A549 (cell line): Measurements from ENCODE around the gene GPRC5A.
"Not testable (repeated sequence)": the region's sequence is repeated elsewhere in the genome, so short reads cannot be mapped to it uniquely, and the experiment has no call there.

ENCODE experiments used
- CHD2 ChIP-seq: fragments of 150-350 bp; IDR thresholded peaks from 2 replicates; pipeline ENCODE4 v1.6.1; 2014; ENCODE audit warnings: low read length; ENCODE audit not compliant: partially characterized antibody
- CTCF ChIP-seq: fragments of >200 bp; sonication (Bioruptor Twin); formaldehyde crosslinking; IDR thresholded peaks from 3 replicates; pipeline ENCODE4 v1.5.1; 2016
- EP300 ChIP-seq, 2 experiments: fragments of >200 bp; sonication (Bioruptor Twin); formaldehyde crosslinking; IDR thresholded peaks; 2 replicates in 1 of 2; 3 replicates in 1 of 2; pipeline ENCODE4 v1.6.1; 2016 to 2017
- HOXA7 ChIP-seq: fragments of 250-450 bp; sonication (Bioruptor Pico); IDR thresholded peaks from 2 replicates; pipeline ENCODE4 v1.5.0; 2020; ENCODE audit warnings: mild to moderate bottlenecking, moderate library complexity
- POLR2A ChIP-seq: IDR thresholded peaks from 2 replicates; pipeline ENCODE4 v1.6.1; 2012; ENCODE audit warnings: mild to moderate bottlenecking, low read length

GRCh38 chr12:12846780-12847179, 44.6 kb upstream of the GPRC5A start:
- not testable (repeated sequence) for TF ChIP-seq HOXA7 (CRISPR knock-in tag); POLR2A; CTCF; CHD2; EP300 (IDR thresholded peaks at IDR 0.05)
